GM19455 (cell line): Measurements from ENCODE around the gene CPA2.
"Not testable (repeated sequence)": the region's sequence is repeated elsewhere in the genome, so short reads cannot be mapped to it uniquely, and the experiment has no call there.

Source experiments
- ATAC-seq: cut with Tn5 transposase; IDR thresholded peaks from one replicate; pipeline ENCODE4 v1.9.1; 2021; ENCODE audit not compliant: unreplicated experiment

Gene CPA2

GRCh38 chr7:130266258-130266960, at the start of gene CPA2:
Gene CPA2, plus strand, starts transcription at chr7:130266863. Its CDS starts 19 bp downstream, at chr7:130266882.
- no peak for ATAC-seq

DNA sequence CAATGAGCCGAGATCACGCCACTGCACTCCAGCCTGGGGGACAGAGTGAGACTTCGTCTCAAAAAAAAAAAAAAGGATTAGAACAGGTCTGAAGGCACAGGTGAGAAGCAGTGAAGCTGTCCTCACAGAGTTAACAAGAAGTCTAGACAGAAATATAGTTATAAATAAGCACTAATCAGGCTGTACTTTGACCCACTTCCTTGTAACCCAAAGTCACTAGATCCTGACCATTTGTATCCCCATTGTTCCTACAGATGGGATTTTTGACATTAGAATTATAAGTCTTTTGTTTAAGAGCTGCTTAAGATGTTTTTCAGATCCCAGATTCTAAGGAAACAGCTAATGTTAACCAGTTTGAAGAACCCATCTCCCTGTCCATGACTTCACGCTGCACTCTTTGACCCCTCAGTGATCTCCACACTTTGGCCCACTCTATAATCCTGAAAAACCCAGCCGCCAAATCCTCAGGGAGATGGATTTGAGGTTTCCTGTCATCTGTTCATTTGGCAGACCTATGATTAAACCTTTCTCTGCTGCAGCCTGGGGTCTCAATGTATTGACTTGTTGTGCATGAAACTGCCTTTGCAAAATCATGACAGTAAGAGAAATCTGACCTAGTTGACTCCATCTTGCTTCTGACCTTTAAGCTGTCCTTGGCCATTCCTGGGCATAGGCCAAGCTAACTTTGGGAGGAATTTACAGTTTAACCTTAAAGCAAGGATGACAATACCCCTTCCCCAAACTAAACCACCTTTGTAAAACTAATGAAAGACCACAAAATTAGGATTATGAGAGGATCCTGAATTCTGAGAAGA, 47.6 kb upstream of the CPA2 start:
- no peak for ATAC-seq

DNA sequence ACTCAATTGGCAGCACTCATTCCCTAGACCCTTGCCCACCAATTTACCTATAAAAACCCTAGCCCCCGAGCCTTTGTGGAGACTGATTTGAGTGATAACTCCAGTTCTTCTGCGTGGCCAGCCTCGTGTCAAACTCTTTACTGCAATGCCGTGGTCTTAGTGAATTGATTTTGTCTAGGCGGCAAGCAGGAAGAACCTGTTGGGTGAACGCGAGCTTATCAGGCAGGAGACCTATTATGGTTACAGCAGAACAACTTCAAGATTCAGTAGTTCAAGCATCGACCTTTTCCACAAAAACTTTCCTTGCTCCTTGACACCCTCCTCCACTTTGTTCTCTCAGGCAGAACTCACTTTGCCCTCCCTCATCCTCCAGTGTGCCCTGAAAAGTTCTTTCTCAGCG, 46.8 kb upstream of the CPA2 start:
- ATAC-seq: no peak

DNA sequence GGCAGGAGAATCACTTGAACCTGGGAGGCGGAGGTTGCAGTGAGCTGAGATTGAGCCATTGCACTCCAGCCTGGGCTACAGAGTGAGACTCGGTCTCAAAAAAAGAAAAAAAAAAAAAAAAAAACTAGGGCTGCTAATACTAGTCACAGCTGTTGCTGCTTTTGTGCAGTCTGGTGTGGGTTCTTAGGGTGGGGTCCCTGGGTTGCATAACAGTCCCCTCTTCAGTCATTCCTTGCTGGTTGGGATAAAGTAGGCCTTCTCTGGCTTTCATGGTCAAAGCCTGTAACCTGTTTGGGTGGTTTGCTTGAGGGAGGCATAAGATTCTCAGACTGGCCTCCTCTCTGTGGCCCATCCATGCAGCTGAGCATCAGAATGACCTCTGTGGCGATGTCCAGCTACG, 44.9 kb upstream of the CPA2 start:
- no peak for ATAC-seq

GRCh38 chr7:130223646-130224045, 43.0 kb upstream of the CPA2 start:
- ATAC-seq: no peak

GRCh38 chr7:130224210-130224609, 42.5 kb upstream of the CPA2 start:
- no peak for ATAC-seq

- ATAC-seq: not testable (repeated sequence)
Observed at GRCh38 chr7:130224923-130225322, 41.7 kb upstream of the CPA2 start.

GRCh38 chr7:130226333-130226732, 40.3 kb upstream of the CPA2 start:
- no peak for ATAC-seq

- no peak for ATAC-seq
Observed at GRCh38 chr7:130227883-130228575, 38.6 kb upstream of the CPA2 start.

- no peak for ATAC-seq
Observed at GRCh38 chr7:130228840-130229502, 37.7 kb upstream of the CPA2 start.

- ATAC-seq: not testable (repeated sequence)
Observed at GRCh38 chr7:130229981-130230380, 36.7 kb upstream of the CPA2 start.

DNA sequence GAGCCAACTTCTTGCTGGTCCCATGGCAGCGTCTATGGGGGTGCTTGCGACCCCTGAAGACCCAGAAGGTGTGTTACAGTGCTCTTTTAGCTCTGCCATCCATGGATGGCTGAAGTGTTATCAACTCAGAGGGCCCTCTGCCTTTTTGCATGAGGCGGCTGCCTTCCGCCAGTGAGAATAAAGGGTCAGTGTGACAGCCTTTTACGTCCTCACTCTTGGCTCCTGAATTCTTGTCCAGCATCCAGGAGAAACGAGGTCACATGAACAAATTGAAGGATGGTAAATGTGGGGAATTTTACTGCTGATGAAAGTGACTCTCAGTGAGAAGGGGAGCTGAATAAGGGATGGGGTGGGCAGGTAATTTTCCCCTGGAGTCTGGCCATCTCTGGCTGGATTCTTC, 34.9 kb upstream of the CPA2 start:
- no peak for ATAC-seq

DNA sequence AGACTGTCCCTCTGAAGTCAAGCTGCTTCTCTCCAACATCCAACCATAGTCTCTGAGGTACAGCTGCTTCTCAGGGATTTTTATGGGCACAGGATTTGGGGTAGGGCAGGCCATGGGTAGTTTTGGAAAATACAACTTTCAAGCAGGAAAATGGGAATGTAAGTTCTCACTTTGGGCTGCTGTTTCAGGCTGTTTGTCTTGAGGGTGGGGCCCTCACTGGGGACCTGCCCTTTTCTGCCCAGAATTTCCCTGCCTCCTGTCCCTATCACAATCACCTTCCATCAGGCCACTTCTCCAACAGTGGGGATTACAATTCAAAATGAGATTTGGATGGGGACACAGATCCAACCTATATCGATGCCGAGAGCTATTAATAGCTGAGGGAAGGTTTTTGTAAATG, 34.5 kb upstream of the CPA2 start:
- ATAC-seq: no peak

DNA sequence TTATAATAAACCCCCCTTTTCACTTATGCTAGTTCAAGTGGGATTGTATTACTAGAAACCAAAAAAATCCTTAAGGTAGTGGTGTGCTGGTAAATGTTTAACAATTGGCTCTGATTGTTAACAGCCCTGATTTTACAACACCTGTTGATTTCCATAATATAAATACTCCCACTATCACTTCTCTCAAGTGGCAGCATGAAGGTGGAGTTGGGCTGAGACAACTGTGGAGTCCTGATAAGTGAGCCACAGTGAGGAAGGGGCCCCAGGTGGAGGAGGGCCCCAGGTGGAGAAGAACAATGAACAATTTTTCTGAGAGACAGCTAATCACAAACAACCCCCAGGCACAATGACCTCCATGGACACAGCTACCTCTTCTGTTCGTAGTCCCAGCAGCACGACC, 32.6 kb upstream of the CPA2 start:
- ATAC-seq: no peak

DNA sequence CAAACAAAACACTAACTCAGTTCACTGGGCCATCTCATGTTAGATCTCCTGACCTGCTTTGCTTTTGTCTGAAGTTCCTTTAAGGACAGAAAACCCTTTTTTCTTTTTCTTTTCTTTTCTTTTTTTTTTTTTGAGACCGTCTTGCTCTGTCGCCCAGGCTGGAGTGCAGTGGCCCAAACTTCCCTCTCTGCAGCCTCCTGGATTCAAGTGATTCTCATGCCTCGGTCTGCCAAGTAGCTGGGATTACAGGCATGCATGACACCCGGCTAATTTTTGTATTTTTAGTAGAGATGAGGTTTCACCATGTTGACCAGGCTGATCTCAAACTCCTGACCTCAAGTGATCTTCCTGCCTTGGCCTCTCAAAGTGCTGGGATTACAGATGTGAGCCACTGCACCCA, 30.3 kb upstream of the CPA2 start:
- not testable (repeated sequence) for ATAC-seq

DNA sequence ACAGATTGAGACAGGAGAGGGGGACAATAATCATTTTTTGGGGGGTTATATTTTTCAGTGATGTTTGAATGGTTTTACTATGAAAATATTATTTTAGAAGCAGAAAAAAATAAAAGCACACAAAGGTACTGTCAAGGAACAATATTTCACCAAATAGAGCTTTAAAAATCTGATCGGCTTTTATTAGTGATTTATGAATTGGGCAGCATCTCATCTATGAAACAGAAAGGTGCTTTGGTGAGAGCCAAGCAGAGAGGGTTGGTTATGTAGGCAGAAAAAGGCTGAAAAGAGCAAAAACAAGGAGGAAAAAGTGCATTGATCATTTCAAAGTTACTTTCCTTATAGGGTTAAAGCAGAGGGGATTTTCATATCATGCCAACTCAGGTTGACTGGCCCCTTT, 26.4 kb upstream of the CPA2 start:
- no peak for ATAC-seq

- ATAC-seq: no peak
Observed at GRCh38 chr7:130242198-130243014, 24.3 kb upstream of the CPA2 start.

DNA sequence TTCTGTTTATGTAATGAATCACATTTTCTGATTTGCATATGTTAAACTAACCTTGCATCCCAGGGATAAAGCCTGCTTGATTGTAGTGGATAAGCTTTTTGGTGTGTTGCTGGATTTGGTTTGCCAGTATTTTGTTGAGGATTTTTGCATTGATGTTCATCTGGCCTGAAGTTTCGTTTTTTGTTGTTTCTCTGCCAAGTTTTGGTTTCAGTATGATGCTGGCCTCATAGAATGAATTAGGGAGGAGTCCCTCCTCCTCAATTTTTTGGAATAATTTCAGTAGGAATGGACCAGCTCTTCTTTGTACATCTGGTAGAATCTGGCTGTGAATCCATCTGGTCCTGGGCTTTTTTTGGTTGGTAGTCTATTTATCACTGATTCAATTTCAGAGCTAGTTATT, 23.2 kb upstream of the CPA2 start:
- not testable (repeated sequence) for ATAC-seq

GRCh38 chr7:130246491-130246890, 20.2 kb upstream of the CPA2 start:
- not testable (repeated sequence) for ATAC-seq

GRCh38 chr7:130248842-130249241, 17.8 kb upstream of the CPA2 start:
- not testable (repeated sequence) for ATAC-seq
